GM12873 (cell line): ENCODE measurements around the gene PPL.

ENCODE experiments used
- TF ChIP-seq, protein P1 (sequence below): IDR thresholded peaks from 2 replicates; pipeline ENCODE4 v1.5.1; 2012; ENCODE audit warnings: low read depth, mild to moderate bottlenecking, moderate library complexity, low read length, control low read depth; ENCODE audit not compliant: insufficient read depth; ENCODE audit errors: missing control alignments

PPL gene

GRCh38 chr16:4936991-4937781 lies at the start of gene PPL:
Gene PPL, minus strand, starts transcription at chr16:4937148. Its CDS starts 103 bp downstream, at chr16:4937045.
- TF ChIP-seq, protein P1, sequence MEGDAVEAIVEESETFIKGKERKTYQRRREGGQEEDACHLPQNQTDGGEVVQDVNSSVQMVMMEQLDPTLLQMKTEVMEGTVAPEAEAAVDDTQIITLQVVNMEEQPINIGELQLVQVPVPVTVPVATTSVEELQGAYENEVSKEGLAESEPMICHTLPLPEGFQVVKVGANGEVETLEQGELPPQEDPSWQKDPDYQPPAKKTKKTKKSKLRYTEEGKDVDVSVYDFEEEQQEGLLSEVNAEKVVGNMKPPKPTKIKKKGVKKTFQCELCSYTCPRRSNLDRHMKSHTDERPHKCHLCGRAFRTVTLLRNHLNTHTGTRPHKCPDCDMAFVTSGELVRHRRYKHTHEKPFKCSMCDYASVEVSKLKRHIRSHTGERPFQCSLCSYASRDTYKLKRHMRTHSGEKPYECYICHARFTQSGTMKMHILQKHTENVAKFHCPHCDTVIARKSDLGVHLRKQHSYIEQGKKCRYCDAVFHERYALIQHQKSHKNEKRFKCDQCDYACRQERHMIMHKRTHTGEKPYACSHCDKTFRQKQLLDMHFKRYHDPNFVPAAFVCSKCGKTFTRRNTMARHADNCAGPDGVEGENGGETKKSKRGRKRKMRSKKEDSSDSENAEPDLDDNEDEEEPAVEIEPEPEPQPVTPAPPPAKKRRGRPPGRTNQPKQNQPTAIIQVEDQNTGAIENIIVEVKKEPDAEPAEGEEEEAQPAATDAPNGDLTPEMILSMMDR = no peak

DNA sequence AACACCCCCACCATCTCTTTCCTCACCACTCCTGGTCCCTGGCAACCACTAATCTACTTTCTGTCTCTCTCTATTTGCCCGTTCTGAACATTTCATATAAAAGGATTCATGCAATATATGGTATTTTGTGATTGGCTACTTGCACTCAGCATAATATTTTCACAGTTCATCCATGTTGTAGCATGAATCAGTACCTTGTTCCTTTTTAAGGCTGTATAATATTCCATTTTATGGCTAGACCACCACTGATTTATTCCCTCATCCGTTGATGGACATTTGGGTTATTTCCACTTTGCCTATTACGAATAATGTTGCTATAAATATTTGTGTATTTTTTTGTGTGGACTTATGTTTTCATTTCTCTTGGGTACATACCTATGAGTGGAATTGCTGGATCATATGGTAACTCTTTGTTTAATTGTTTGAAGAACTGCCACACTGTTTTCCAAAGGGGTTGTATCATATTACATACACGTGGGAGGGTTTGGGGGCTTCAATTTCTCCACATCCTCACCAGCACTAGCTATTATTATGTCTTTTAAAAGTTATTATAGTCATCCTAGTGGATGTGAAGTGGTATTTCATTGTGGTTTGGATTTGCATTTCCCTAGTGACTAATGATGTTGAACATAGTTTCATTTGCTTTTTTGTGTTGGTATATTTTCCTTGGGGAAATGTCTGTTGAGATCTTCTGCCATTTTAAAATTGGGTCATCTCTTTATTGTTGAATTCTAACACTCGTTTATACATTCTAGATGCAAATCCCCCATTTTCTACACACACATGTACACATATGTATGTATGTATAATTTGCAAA lies 47.4 kb upstream of the PPL start:
- TF ChIP-seq, protein P1 = no peak

- TF ChIP-seq, protein P1 = no peak
Observed at GRCh38 chr16:4982056-4982867, 45.3 kb upstream of the PPL start.

GRCh38 chr16:4981473-4981872 lies 44.5 kb upstream of the PPL start:
- TF ChIP-seq, protein P1 = no peak

- TF ChIP-seq, protein P1 = no peak
Observed at GRCh38 chr16:4980691-4981090, 43.7 kb upstream of the PPL start.

GRCh38 chr16:4979736-4980660 lies 43.0 kb upstream of the PPL start:
- TF ChIP-seq, protein P1 = no peak
